HK-2 (cell line): Measurements from ENCODE around the gene CMA1.

Experiments used
- DNase-seq: peaks from one replicate; pipeline ENCODE4 v3.0.0-alpha.2; 2018; ENCODE audit not compliant: unreplicated experiment

CMA1 gene

DNA sequence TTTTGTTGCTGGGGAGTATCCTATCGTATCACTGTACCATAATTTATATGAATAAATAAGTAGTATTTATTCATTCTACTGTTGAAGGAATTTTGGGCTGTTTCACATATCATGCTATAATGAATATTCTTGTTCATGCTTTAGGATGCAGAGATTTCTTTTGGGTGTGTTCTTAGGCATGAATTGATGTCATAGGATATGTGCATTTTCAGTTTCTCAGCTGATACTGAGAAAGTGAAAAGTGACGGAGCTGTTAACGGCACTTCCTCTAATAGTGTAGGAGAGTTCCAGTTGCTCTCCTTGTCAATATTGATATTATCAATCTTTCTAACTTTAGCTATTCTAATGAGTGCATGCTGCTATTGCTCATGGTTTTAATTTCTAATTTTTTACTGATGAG is 42.3 kb downstream of the CMA1 start:
- no peak for DNase-seq

DNA sequence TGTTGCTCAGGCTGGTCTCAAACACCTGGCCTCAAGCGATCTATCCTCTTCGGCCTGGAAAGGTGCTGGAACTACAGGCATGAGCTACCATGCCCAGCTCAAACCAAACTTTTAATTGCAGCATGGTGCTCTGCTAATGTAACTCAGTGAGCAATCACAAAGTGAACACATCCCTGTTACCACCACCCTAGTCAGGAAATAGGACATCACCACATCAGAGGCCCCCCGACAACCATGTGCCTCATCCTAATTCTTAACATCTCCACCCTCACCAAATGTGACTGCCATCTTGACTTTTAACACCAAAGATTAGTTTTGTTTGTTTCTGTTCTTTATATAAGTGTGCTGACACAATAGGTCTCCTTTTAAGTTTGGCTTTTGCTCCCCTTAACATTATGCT is 42.7 kb downstream of the CMA1 start:
- DNase-seq, result no peak

DNA sequence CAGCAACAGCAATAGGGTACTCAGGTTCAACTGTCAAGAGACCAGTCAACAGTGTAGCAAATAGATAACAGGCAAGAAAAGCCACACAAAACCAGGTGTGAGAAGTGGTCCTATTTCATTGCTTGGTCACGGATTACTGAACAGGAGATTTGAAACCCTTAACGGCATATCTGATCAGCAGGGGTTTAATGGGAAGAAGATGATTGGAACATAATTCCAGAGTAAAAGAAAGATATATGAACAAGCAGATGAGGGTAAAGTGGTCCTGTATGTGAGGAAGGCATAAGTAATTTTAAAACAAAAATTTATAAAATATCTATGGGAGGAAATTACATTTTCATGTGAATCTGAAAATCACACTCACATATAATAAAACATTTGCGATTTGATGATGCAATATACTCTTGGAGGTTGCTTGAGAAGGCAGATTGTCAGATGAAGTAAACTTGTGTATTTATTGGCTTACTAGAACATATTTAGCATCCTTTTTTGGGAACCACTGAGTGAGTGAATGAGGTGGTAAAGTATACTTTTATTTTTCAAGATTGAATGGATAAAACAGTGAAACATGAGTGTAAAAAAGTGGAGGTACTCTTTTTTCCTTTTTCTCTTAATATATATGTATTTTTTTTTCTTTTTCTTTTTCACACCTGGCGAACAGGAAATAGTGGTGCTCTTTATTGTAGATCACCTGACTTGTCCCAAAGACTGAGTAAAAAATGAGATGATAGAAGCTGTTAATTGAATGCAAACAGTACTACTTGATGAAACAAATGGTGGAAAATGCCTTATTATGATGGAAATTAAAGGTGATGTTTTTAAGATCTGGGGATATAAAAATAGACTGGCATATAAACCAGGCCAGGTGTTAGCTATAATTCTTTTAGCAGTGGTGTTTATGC is 43.9 kb downstream of the CMA1 start:
- DNase-seq, result no peak

DNA sequence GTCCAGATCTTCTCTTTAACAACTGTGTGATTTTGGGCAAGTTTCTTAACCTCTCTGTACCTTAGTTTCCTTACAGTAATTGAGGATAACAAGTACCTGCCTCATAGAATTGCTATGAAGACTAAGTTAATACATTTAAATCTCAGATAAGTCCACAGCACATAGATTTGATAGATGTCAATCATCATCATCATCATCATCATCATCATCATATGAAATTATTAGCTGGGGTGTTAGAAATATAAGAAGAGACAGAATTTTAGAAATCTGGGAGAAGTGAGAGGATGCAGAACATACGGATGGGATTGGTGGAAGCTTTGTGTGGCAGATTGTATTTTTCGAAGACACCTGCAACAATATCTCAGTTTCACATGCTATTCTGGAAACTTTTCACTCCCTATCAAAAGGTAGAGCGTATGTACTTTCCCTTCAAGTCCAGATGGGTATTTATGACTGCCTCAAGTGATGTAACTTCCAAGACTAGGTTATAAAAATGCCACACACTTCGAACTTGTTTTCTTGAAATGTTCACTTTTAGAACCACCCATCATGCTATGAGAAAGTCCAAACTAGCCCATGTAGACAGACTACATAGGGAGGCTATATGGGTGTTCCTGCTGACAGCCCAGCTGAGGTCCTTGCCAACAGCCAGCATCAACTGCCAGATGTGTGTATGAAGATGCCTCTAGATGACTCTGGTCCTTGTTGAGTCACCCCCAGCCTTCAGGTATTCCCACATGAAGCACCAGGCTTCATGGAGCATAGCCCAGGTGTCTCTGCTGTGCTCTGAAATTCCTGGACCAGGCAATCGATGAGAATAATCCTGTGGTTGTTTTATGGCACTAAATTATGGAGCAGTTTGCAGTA is 44.8 kb downstream of the CMA1 start:
- DNase-seq, result no peak

DNA sequence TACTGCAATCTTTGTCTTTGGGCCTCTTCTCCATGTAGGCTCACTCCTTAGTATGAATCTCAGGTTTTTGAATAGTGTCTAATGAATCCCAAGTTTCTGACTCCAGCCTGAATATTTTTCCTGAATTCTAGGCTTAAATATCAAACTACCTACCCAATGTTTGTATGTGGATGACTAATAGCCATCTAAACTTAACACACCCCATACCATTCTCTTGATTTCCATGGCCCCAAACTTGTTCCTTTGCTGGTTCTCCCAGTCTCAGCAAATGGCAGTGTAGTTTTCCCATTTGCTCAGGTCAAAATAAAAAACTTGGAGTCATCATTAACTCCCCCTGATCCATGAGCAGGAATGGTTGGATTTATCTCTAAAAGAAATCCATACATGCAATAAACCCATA is 46.7 kb downstream of the CMA1 start:
- no peak for DNase-seq

DNA sequence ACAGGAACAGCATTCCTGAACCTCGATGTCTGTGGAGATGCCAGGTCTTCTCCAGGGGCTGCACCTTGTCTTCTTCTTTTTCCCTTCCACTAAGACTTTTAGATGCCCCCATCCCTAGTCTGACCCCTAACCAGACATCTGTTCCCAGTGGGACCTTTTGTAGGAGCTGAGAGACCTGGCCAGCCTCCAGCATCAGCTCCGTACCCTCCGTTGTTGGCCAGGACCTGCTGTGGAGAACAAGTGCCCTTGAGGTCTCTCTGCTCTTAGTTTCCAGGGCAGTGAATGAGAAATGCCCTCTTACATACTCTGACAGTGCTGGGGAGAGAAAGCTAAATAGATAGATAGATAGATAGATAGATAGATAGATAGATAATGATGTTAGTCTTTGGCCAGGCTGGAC is 48.7 kb downstream of the CMA1 start:
- no peak for DNase-seq

DNA sequence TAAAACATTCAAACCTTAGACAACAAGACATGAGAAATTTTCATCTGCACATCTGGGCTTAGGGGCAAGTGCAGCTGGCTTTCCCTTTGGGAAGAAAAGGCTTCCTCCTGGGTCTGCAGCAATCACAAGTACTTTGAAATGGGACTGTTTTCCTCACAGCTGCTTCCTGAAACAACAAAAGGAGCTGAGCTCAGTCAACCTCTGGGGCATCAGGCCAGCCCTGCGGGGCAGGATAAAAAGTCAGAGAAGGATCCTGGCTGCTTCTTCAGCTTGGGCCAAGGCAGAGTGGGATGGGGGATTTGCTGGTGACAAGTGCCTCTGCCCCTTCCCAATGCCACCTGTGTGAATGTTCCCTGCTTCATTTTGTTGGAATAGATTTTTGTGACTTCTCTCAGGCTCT is 49.3 kb downstream of the CMA1 start:
- DNase-seq, result no peak

DNA sequence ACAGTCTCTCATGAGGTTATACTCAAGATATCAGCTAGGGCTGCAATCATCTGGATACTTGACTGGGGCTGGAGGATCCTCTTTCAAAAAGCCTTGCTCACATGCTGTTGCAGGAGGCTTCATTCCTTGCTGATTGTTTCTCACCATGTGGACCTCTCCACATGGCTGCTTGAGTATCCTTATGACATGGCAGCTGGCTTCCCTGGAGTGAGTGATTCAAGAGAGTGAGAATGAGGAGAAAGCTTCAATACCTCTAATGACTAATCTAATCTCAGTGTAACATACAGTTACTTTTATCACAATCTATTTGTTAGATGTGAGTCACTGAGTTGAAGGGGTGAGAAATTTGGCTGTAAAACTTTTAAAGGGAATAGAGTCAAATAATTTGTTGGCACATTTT is 51.1 kb downstream of the CMA1 start:
- no peak for DNase-seq
